Keratinocyte (primary cell): Measurements from ENCODE around the gene CEPT1. TPM values are rescaled to one million over a fixed set of nuclear protein-coding genes. Genes with fewer than 3 reads are reported as not detected.

Experiments used
- DNase-seq: peaks from one replicate; pipeline ENCODE4 v3.0.0-alpha.2; 2011; ENCODE audit warnings: low read depth, missing footprints, low spot score
- FAIRE-seq: peaks from 2 replicates; lab custom pipeline; 2011; peaks lifted over from hg19 to GRCh38; lab: Jason Lieb, UNC
- H2AFZ ChIP-seq: 2 replicates; pipeline ENCODE4 v1.6.0; 2012; ENCODE audit warnings: low read length, control low read depth, inconsistent platforms; ENCODE audit not compliant: control insufficient read depth
- H3K27ac ChIP-seq: 2 replicates; pipeline ENCODE4 v1.5.1; 2011; ENCODE audit warnings: low read length; ENCODE audit not compliant: control insufficient read depth, insufficient read depth
- H3K27me3 ChIP-seq: 3 replicates; pipeline ENCODE4 v1.6.0; 2011; ENCODE audit warnings: low read length; ENCODE audit not compliant: control insufficient read depth, insufficient read depth; ENCODE audit errors: extremely low read depth
- H3K36me3 ChIP-seq, 2 experiments: 2 replicates in 1 of 2; 3 replicates in 1 of 2; pipeline ENCODE4 v1.5.1; 2011; ENCODE audit warnings: low read length in 2 of 2, mild to moderate bottlenecking in 1 of 2; ENCODE audit not compliant: control insufficient read depth in 2 of 2, insufficient read depth in 2 of 2; ENCODE audit errors: extremely low read depth in 1 of 2
- H3K4me1 ChIP-seq: 3 replicates; pipeline ENCODE4 v1.5.1; 2011; ENCODE audit warnings: low read length; ENCODE audit not compliant: control insufficient read depth, insufficient read depth; ENCODE audit errors: extremely low read depth
- H3K4me2 ChIP-seq: 3 replicates; pipeline ENCODE4 v1.6.0; 2011; ENCODE audit warnings: low read depth, low read length; ENCODE audit not compliant: control insufficient read depth, insufficient read depth; ENCODE audit errors: extremely low read depth
- H3K4me3 ChIP-seq, 3 experiments: fragments of 200-600 bp in 1 of 3; sonication (generic) in 1 of 3; 2 replicates in 2 of 3; 3 replicates in 1 of 3; pipeline ENCODE4 v1.5.1; 2011 to 2016; ENCODE audit warnings: low read length in 3 of 3, mild to moderate bottlenecking in 3 of 3, control low read depth in 2 of 3, inconsistent platforms in 1 of 3, low read depth in 1 of 3, mixed read lengths in 1 of 3, mixed run types in 1 of 3, moderate library complexity in 1 of 3; ENCODE audit not compliant: control insufficient read depth in 2 of 3, insufficient read depth in 2 of 3; ENCODE audit errors: extremely low read depth in 1 of 3
- H3K79me2 ChIP-seq: 2 replicates; pipeline ENCODE4 v1.6.0; 2012; ENCODE audit warnings: low read length; ENCODE audit not compliant: control insufficient read depth, insufficient read depth
- H3K9ac ChIP-seq: 3 replicates; pipeline ENCODE4 v1.6.0; 2011; ENCODE audit warnings: low read length; ENCODE audit not compliant: control insufficient read depth, insufficient read depth; ENCODE audit errors: extremely low read depth
- H3K9me1 ChIP-seq: 3 replicates; pipeline ENCODE4 v1.6.0; 2011; ENCODE audit warnings: low read length; ENCODE audit not compliant: control insufficient read depth, insufficient read depth; ENCODE audit errors: extremely low read depth
- H3K9me3 ChIP-seq: 2 replicates; pipeline ENCODE4 v1.5.1; 2012; ENCODE audit warnings: low read depth, low read length; ENCODE audit not compliant: control insufficient read depth
- H4K20me1 ChIP-seq: 3 replicates; pipeline ENCODE4 v1.6.0; 2011; ENCODE audit warnings: low read length; ENCODE audit not compliant: control insufficient read depth, insufficient read depth; ENCODE audit errors: extremely low read depth
- CTCF ChIP-seq, 3 experiments: IDR thresholded peaks in 1 of 3; conservative IDR thresholded peaks in 1 of 3; optimal IDR thresholded peaks in 1 of 3; 2 replicates in 2 of 3; 3 replicates in 1 of 3; pipeline versions ENCODE3 to v1.5.1; 2011; ENCODE audit warnings: low read length in 3 of 3, mild to moderate bottlenecking in 3 of 3, moderate library complexity in 2 of 3, control low read depth in 1 of 3, inconsistent platforms in 1 of 3; ENCODE audit not compliant: insufficient read depth in 2 of 3; ENCODE audit errors: extremely low read depth in 1 of 3
- EZH2 ChIP-seq: IDR thresholded peaks from one replicate; pipeline ENCODE4 v1.6.1; 2012; ENCODE audit warnings: inconsistent platforms, mild to moderate bottlenecking, low read length, moderate library complexity
- dilution Hi-C: fragments of 300-500 bp; cut with MboI; formaldehyde crosslinking; loops from one replicate; pipeline ENCODE4 v1.7.0; 2020; ENCODE audit warnings: low sequenced_read_pairs; ENCODE audit not compliant: extremely low pct_ligation_motif_present
- polyA plus RNA-seq, 5 experiments: library from polyadenylated mRNA; depleted of rRNA in 3 of 5; stranded (reverse) in 3 of 5; stranded (forward) in 1 of 5; unstranded in 1 of 5; fragments of >200 nt; gene quantifications; 1 replicate in 1 of 5; 2 replicates in 3 of 5; 3 replicates in 1 of 5; pipeline versions ENCODE4 v1.2.1 to v1.2.3, GENCODE V29; 2011 to 2012; ENCODE audit warnings: missing spikeins in 2 of 5, low read depth in 1 of 5, low replicate concordance in 1 of 5

CEPT1 gene
- polyA plus RNA-seq, 1 donor (not counting 4 experiments of a cell fraction or from before 2014, with no cell fraction given) = 65.2 TPM

DNA sequence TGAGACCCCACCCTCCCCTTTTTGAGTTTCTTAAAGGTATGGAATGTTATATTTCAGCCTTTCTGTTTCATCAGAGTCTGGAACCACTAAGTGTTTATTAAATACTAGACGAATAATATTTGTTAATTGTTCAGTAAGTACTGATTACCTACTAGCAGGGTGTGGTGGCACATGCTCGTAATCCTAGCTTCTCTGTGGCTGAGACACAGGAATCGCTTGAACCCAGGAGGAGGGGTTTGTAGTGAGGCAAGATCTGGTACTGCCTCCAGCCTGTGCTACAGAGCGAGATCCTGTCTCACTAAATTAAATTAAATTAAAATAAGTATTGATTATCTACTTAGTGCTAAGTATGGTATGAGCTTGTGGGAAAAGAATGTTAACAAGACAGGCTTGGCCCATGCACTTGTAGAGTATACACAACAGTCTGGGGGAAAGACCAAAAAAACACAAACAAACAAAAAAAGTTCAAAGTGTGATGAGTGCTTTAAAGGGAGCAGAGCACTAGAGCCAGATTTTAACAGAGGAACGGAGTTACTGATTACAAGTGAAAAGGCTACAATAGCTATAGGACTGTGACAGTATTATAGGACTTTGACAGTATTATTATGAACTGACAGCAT, 2.4 kb downstream of the CEPT1 start:
- FAIRE-seq = no peak
- peaks cover 85% of the 10 kb centered on the region for H3K79me2 ChIP-seq
- H3K36me3 ChIP-seq = no peaks in the 10 kb centered on the region
- no peak overlapping the region for H2AFZ ChIP-seq
- peak overlapping the region in 1 of 3 experiments; percentile 80 for H3K4me3 ChIP-seq
- H3K4me1 ChIP-seq = peaks cover 19% of the 10 kb centered on the region
- no peaks in the 10 kb centered on the region for H4K20me1 ChIP-seq
- H3K27me3 ChIP-seq = no peaks in the 10 kb centered on the region
- H3K27ac ChIP-seq = peak overlapping the region; percentile 38
- DNase-seq = no peak
- peaks cover 3% of the 10 kb centered on the region for H3K9me1 ChIP-seq
- H3K9me3 ChIP-seq = no peaks in the 10 kb centered on the region
- peak overlapping the region; percentile 86 for H3K4me2 ChIP-seq
- no peak overlapping the region for H3K9ac ChIP-seq
- dilution Hi-C loops = no loop called here
- TF ChIP-seq CTCF (optimal IDR thresholded peaks at IDR 0.05 in 1 of 3, IDR thresholded peaks at IDR 0.05 in 1 of 3, conservative IDR thresholded peaks at IDR 0.05 in 1 of 3; ENCODE audit: extremely low read depth in 1 of 3, insufficient read depth in 2 of 3, low read length in 3 of 3) (no peak), EZH2 (no peak)

GRCh38 chr1:111145542-111145941, 5.5 kb downstream of the CEPT1 start:
- no peak for FAIRE-seq
- dilution Hi-C loops = no loop called here

More at GRCh38 chr1:111145542-111145941, 5.5 kb downstream of the CEPT1 start:
- Histone ChIP-seq H2AFZ (no peak overlapping the region), H4K20me1 (no peaks in the 10 kb centered on the region), H3K9me1 (peaks cover 3% of the 10 kb centered on the region), H3K36me3 (peaks cover 3 to 4% of the 10 kb centered on the region in 2 experiments), H3K4me1 (peaks cover 13% of the 10 kb centered on the region), H3K27ac (no peak overlapping the region), H3K79me2 (peaks cover 89% of the 10 kb centered on the region), H3K4me3 (no peak overlapping the region), H3K9me3 (no peaks in the 10 kb centered on the region), H3K4me2 (no peak overlapping the region), H3K27me3 (no peaks in the 10 kb centered on the region), H3K9ac (no peak overlapping the region)
- DNase-seq = no peak
- TF ChIP-seq CTCF (optimal IDR thresholded peaks at IDR 0.05 in 1 of 3, IDR thresholded peaks at IDR 0.05 in 1 of 3, conservative IDR thresholded peaks at IDR 0.05 in 1 of 3; ENCODE audit: extremely low read depth in 1 of 3, insufficient read depth in 2 of 3, low read length in 3 of 3) (no peak), EZH2 (no peak)
